HFF-Myc (cell line): Measurements from ENCODE around the gene PANK4.

Source experiments
- DNase-seq: peaks from one replicate; pipeline ENCODE4 v3.0.0-alpha.2; 2011; ENCODE audit warnings: low read depth; ENCODE audit errors: extremely low read depth
- H3K4me3 ChIP-seq: replicated peaks from 2 replicates; pipeline ENCODE4 v1.5.1; 2011; ENCODE audit warnings: low read depth, mild to moderate bottlenecking, control low read depth, low read length
- TF ChIP-seq, protein P1 (sequence below): IDR thresholded peaks from 2 replicates; pipeline ENCODE4 v1.5.1; 2012; ENCODE audit warnings: mild to moderate bottlenecking, low read depth, low read length, control low read depth; ENCODE audit errors: missing control alignments

PANK4 gene

GRCh38 chr1:2477309-2477708 is 49.1 kb downstream of the PANK4 start:
- DNase-seq = no peak
- TF ChIP-seq, protein P1, sequence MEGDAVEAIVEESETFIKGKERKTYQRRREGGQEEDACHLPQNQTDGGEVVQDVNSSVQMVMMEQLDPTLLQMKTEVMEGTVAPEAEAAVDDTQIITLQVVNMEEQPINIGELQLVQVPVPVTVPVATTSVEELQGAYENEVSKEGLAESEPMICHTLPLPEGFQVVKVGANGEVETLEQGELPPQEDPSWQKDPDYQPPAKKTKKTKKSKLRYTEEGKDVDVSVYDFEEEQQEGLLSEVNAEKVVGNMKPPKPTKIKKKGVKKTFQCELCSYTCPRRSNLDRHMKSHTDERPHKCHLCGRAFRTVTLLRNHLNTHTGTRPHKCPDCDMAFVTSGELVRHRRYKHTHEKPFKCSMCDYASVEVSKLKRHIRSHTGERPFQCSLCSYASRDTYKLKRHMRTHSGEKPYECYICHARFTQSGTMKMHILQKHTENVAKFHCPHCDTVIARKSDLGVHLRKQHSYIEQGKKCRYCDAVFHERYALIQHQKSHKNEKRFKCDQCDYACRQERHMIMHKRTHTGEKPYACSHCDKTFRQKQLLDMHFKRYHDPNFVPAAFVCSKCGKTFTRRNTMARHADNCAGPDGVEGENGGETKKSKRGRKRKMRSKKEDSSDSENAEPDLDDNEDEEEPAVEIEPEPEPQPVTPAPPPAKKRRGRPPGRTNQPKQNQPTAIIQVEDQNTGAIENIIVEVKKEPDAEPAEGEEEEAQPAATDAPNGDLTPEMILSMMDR = no peak
- H3K4me3 ChIP-seq = no peak overlapping the region

GRCh38 chr1:2476061-2476999 is 50.1 kb downstream of the PANK4 start, which contains the start of gene PLCH2:
TSS of gene PLCH2 (plus strand) at chr1:2476289. CDS start at chr1:2476589, 300 bp downstream.
- TF ChIP-seq, protein P1 = no peak

GRCh38 chr1:2475571-2475970 is 50.8 kb downstream of the PANK4 start:
- H3K4me3 ChIP-seq = no peak overlapping the region
- DNase-seq = no peak
- TF ChIP-seq, protein P1 = no peak

More at GRCh38 chr1:2476061-2476999, 50.1 kb downstream of the PANK4 start, which contains the start of gene PLCH2:
- no peak for DNase-seq
- no peak within 1 kb of the TSS for H3K4me3 ChIP-seq

GRCh38 chr1:2474933-2475371 is 51.4 kb downstream of the PANK4 start:
- TF ChIP-seq, protein P1 = no peak
- no peak overlapping the region for H3K4me3 ChIP-seq

DNA sequence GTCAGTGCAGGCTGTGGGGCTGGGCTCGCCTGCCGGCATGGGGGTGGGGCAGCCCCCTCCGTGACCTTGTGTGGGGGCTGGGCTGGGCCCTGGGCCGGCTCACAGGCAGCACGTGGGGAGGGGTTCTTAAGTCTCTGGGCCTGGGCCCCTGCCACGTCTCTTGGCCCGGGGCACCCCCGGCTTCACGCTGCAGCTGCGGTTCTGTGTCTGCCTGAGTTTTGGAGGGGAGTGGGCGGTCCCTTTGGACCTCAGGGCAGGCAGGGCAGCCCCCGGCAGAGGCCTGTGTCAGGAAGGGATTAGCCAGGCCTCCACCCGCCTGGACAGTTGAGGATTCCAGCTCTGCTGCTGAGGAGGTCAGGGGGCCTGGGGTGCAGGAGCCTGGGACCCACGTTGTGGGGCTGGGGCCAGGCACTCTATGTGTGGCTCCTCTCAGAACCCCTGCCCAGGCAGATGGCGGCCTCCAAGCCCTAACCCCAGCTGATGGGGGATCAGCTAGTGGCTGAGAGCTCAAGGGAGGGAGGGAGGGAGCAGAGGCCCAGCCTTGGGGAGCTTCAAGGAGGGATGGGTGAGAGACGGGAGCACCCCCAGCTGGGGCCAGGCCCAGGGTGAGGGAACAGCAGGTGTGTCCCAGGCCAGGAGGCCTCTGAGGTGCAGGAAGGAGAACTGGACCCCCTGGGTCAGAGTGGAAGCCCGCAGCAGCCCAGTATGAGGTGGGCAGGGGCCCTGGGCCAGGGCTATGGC is 52.1 kb downstream of the PANK4 start:
- TF ChIP-seq, protein P1 = no peak
- no peak for DNase-seq
- H3K4me3 ChIP-seq = no peak overlapping the region

More at GRCh38 chr1:2474933-2475371, 51.4 kb downstream of the PANK4 start:
- DNase-seq = no peak

GRCh38 chr1:2473198-2473597 is 53.2 kb downstream of the PANK4 start:
- DNase-seq = no peak

More at GRCh38 chr1:2473198-2473597, 53.2 kb downstream of the PANK4 start:
- H3K4me3 ChIP-seq = no peak overlapping the region
- TF ChIP-seq, protein P1 = no peak
